ENCODE data around the gene FALEC. TPM values are rescaled to one million over a fixed set of nuclear protein-coding genes. Genes with fewer than 3 reads are reported as not detected.
"Not testable (repeated sequence)": the region's sequence is repeated elsewhere in the genome, so short reads cannot be mapped to it uniquely, and the experiment has no call there.

The FALEC gene
- total RNA-seq, 1 donor from 2014 or later, result 0.44 TPM

DNA sequence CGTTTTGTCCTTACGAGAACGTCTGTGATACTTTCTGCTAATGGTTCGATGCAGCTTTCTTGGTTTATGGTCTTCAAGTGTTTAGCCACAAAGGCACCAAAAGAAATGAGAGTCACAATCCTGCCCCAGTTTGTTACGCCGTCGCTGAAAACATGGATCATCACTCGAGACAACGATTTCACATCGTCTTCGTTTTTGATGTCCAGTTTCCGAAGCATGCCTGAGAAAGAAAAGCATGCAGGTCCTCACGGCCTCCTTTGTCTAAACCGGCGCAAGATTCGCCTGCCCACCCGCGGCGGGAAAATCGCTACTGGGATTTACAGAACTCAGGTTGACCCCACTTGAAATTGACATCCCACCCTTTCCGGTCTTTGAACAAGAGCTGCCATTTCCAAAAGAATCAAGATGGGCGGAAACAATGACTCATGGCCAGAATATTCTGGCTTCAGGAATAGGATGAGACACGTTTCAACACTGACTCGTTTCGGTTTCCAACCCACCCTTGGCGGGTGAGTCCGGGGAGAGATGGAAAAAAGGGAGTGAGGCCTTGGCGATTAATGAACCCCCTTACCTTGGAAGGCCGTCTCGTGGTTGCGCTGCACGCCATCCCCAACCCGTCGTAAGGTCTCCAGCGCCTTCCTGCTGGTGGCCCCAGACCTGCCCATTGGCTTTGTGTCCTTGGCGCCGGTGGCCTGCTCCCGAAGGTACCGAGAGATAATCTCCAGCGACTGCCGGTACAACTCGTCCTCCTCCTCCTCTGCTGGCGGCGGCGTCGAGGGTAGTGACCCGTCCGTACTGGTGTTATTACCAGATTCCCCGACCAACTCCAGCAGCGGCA, 62.9 kb downstream of the FALEC start:
- DNase-seq, result peak; percentile 49
- H3K9me3 ChIP-seq (replicated peaks), result no peaks in the 10 kb centered on the region
- H3K27ac ChIP-seq (replicated peaks), result peak overlapping the region; percentile 96
- H3K36me3 ChIP-seq, result peaks cover 55% of the 10 kb centered on the region
- TF ChIP-seq CTCF (IDR thresholded peaks at IDR 0.05; ENCODE audit: borderline replicate concordance), result no peak
- no peaks in the 10 kb centered on the region for H3K27me3 ChIP-seq (ENCODE audit: low read depth)
- peaks cover 64% of the 10 kb centered on the region for H3K4me1 ChIP-seq
- H3K4me3 ChIP-seq, result peak overlapping the region; percentile 81
- intact Hi-C loops (cut with micrococcal nuclease), result loop anchor here (5.0 kb wide), 1 partner anchor 44 kb away; no protein-coding TSS in a partner anchor

DNA sequence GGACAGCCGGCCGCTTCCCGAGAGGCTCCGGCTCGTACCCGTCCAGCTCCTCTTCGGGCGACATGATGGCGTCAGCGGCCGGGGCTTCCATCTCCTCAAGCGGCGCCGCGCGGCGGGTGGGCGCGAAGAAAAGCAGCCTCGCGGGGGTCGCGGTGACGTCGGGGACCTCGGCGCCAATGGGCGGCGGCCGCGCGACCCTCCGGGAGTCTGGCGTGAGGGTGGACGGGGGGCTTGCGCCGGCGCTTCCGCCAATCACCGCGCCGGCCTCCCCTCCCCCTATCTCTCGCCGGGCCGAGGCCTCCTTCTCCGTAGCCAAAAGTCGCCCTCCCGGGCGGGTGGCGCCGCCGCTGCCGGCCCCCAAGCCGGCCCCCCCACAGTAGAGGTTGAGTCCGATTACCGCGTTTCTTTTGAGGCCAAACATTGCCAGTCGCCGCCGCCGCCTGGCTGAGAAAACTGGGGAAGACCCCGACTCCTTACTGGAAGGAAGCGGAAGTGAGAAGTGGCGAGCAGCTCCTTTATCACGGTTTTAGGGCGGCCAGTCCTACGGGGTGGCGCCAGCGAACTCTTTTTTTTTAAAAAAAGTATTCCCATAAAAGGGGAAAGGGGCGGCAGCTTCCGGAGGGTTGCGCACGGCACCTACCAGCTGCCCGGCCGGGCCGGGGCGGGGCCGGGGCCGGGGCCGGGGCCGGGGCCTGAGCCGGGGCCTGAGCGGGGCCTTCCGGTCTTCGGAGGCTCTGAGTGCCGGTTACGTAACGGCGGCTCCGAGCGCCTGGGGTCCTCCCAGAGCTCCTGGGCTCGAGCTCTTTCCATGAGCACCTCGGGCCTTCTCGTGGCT, 63.8 kb downstream of the FALEC start, which contains the start of gene MCL1:
Gene MCL1 (minus strand): TSS at position 501 of the 835 bp plus-strand sequence. CDS start 80 bp downstream, at position 421.
- Histone ChIP-seq H3K27me3 (ENCODE audit: low read depth) (no peaks in the 10 kb centered on the region), H3K27ac (replicated peaks) (peak within 1 kb of the TSS; percentile 96), H3K4me1 (peaks cover 55% of the 10 kb centered on the region), H3K36me3 (peaks cover 46% of the 10 kb centered on the region), H3K4me3 (peak within 1 kb of the TSS; percentile 81), H3K9me3 (replicated peaks) (no peaks in the 10 kb centered on the region)
- no peak for TF ChIP-seq CTCF (IDR thresholded peaks at IDR 0.05; ENCODE audit: borderline replicate concordance)
- intact Hi-C loops (cut with micrococcal nuclease), result loop anchor here (5.0 kb wide), 1 partner anchor 43 kb away; no protein-coding TSS in a partner anchor
- peak; percentile 95 for DNase-seq

GRCh38 chr1:150579945-150580642, 64.5 kb downstream of the FALEC start:
- intact Hi-C loops (cut with micrococcal nuclease), result loop anchor here (5.0 kb wide), 1 partner anchor 42 kb away; no protein-coding TSS in a partner anchor
- DNase-seq, result no peak
- H3K36me3 ChIP-seq, result peaks cover 38% of the 10 kb centered on the region
- H3K27ac ChIP-seq (replicated peaks), result peak overlapping the region; percentile 96
- TF ChIP-seq CTCF (IDR thresholded peaks at IDR 0.05; ENCODE audit: borderline replicate concordance), result no peak
- no peaks in the 10 kb centered on the region for H3K9me3 ChIP-seq (replicated peaks)
- H3K4me1 ChIP-seq, result peaks cover 48% of the 10 kb centered on the region
- peak overlapping the region; percentile 81 for H3K4me3 ChIP-seq
- H3K27me3 ChIP-seq (ENCODE audit: low read depth), result no peaks in the 10 kb centered on the region

GRCh38 chr1:150580966-150581365, 65.4 kb downstream of the FALEC start:
- H3K27me3 ChIP-seq (ENCODE audit: low read depth); H3K4me3 ChIP-seq; H3K27ac ChIP-seq (replicated peaks); intact Hi-C loops (cut with micrococcal nuclease); DNase-seq; H3K9me3 ChIP-seq (replicated peaks): not testable (repeated sequence)
- peaks cover 30% of the 10 kb centered on the region for H3K36me3 ChIP-seq
- H3K4me1 ChIP-seq, result peaks cover 39% of the 10 kb centered on the region

DNA sequence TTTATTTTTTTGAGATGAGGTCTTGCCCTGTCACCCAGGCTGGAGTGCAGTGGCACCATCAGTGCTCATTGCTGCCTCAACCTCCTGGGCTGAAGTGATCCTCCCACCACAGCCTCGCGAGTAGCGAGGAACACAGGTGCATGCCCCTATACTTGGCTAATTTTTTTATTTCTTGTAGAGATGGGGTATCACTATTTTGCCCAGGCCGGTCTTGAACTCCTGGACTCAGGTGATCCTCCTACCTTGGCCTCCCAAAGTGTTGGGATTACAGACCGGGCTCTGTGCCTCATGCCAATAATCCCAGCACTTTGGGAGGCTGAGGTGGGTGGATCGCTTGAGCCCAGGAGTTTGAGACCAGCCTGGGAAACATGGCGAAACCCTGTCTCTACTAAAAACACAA, 65.9 kb downstream of the FALEC start:
- H3K4me1 ChIP-seq, result peaks cover 34% of the 10 kb centered on the region
- H3K36me3 ChIP-seq, result peaks cover 25% of the 10 kb centered on the region
- H3K9me3 ChIP-seq (replicated peaks); intact Hi-C loops (cut with micrococcal nuclease); DNase-seq; H3K4me3 ChIP-seq; H3K27me3 ChIP-seq (ENCODE audit: low read depth); H3K27ac ChIP-seq (replicated peaks): not testable (repeated sequence)

- not testable (repeated sequence) for H3K4me3 ChIP-seq
These were observed 66.4 kb downstream of the FALEC start for GRCh38 chr1:150581962-150582361.

More at GRCh38 chr1:150581962-150582361, 66.4 kb downstream of the FALEC start:
- DNase-seq; H3K27ac ChIP-seq (replicated peaks); H3K27me3 ChIP-seq (ENCODE audit: low read depth); H3K9me3 ChIP-seq (replicated peaks); intact Hi-C loops (cut with micrococcal nuclease): not testable (repeated sequence)
- H3K4me1 ChIP-seq, result peaks cover 29% of the 10 kb centered on the region
- peaks cover 20% of the 10 kb centered on the region for H3K36me3 ChIP-seq
